Stomach (tissue), 4 donors: ENCODE results near the gene AK4.

Experiments
- CTCF ChIP-seq, 7 experiments: fragments of 450-650 bp in 4 of 7; fragments of 200-600 bp in 3 of 7; sonication (generic) in 3 of 7; IDR thresholded peaks; one replicate each; pipeline ENCODE4 v1.5.1; 2016 to 2019; ENCODE audit warnings: antibody characterized with exemption in 7 of 7, control low read depth in 2 of 7, mild to moderate bottlenecking in 1 of 7
- POLR2A ChIP-seq, 4 donors: fragments of 450-650 bp; IDR thresholded peaks; one replicate each; pipeline ENCODE4 v1.6.1; 2016; ENCODE audit warnings: antibody characterized with exemption in 4 of 4, control low read depth in 2 of 4, mild to moderate bottlenecking in 1 of 4, moderate library complexity in 1 of 4
- POLR2AphosphoS5 ChIP-seq, 3 donors: sonication (generic); formaldehyde crosslinking; IDR thresholded peaks; one replicate each; pipeline ENCODE4 v1.6.1; 2016; ENCODE audit warnings: antibody characterized with exemption in 3 of 3

GRCh38 chr1:65225179-65225578, 77.2 kb downstream of the AK4 start:
- no peak for TF ChIP-seq CTCF (IDR thresholded peaks at IDR 0.05)
- no peak for TF ChIP-seq POLR2A (IDR thresholded peaks at IDR 0.05)
- TF ChIP-seq POLR2AphosphoS5 (IDR thresholded peaks at IDR 0.05) = no peak
